HEK293 (cell line): ENCODE data around the gene UFSP2.

Source experiments
- CTCF ChIA-PET: fragments of 350-600 bp; formaldehyde crosslinking; extraction: SDS; loops from one replicate; lab custom pipeline; 2021; ENCODE audit warnings: antibody characterized with exemption; lab: Yijun Ruan, JAX
- POLR2A ChIA-PET: fragments of 300-600 bp; formaldehyde crosslinking; extraction: SDS; loops from one replicate; lab custom pipeline; 2020; ENCODE audit warnings: antibody characterized with exemption, inconsistent platforms; lab: Yijun Ruan, JAX
- H3K27ac ChIP-seq: fragments of 200-500 bp; sonication (Bioruptor generic); 2 replicates; pipeline ENCODE4 v1.5.1; 2014; ENCODE audit warnings: low read depth, low read length, control low read depth, inconsistent platforms; ENCODE audit errors: extremely low read depth
- H3K36me3 ChIP-seq, 2 experiments: fragments of 200-500 bp in 1 of 2; sonication (Bioruptor generic) in 1 of 2; 1 replicate in 1 of 2; 2 replicates in 1 of 2; pipeline ENCODE4 v1.5.1; 2014 to 2017; ENCODE audit warnings: inconsistent platforms in 2 of 2, low read length in 2 of 2; ENCODE audit not compliant: control insufficient read depth in 2 of 2, insufficient read depth in 1 of 2
- H3K4me1 ChIP-seq: fragments of 200-500 bp; sonication (Bioruptor generic); 2 replicates; pipeline ENCODE4 v1.5.1; 2014; ENCODE audit warnings: mild to moderate bottlenecking, low read length, inconsistent platforms; ENCODE audit not compliant: control insufficient read depth, insufficient read depth
- H3K4me3 ChIP-seq: 2 replicates; pipeline ENCODE4 v1.5.1; 2011; ENCODE audit warnings: low read depth, mild to moderate bottlenecking, control low read depth, low read length, moderate library complexity
- H3K9me3 ChIP-seq: fragments of 200-500 bp; sonication (Bioruptor generic); 2 replicates; pipeline ENCODE4 v1.5.1; 2014; ENCODE audit warnings: low read depth, low read length, inconsistent platforms; ENCODE audit not compliant: control insufficient read depth, insufficient read depth
- BCL6B ChIP-seq: fragments of 450-650 bp; formaldehyde crosslinking; IDR thresholded peaks from 2 replicates; pipeline ENCODE4 v1.5.1; 2017; ENCODE audit warnings: missing biosample characterization, missing genetic modification characterization
- FEZF1 ChIP-seq: fragments of 450-650 bp; formaldehyde crosslinking; IDR thresholded peaks from 2 replicates; pipeline ENCODE4 v1.5.1; 2016; ENCODE audit warnings: missing biosample characterization, missing genetic modification characterization
- KLF10 ChIP-seq: fragments of 450-650 bp; IDR thresholded peaks from 2 replicates; pipeline ENCODE4 v1.5.1; 2018; ENCODE audit warnings: missing biosample characterization, mild to moderate bottlenecking, missing genetic modification characterization
- REPIN1 ChIP-seq: fragments of 450-650 bp; formaldehyde crosslinking; IDR thresholded peaks from 2 replicates; pipeline ENCODE4 v1.5.1; 2017; ENCODE audit warnings: missing biosample characterization, missing genetic modification characterization, low read depth
- ZBTB17 ChIP-seq: fragments of 450-650 bp; formaldehyde crosslinking; IDR thresholded peaks from 2 replicates; pipeline ENCODE4 v1.5.1; 2016; ENCODE audit warnings: missing biosample characterization, missing genetic modification characterization
- ZBTB26 ChIP-seq: fragments of 450-650 bp; formaldehyde crosslinking; optimal IDR thresholded peaks from 2 replicates; pipeline ENCODE3; 2016; ENCODE audit warnings: missing biosample characterization, mild to moderate bottlenecking, missing genetic modification characterization
- ZBTB8A ChIP-seq: fragments of 450-650 bp; formaldehyde crosslinking; IDR thresholded peaks from 2 replicates; pipeline ENCODE4 v1.5.1; 2016; ENCODE audit warnings: missing biosample characterization, missing genetic modification characterization
- ZNF114 ChIP-seq: fragments of 450-650 bp; formaldehyde crosslinking; IDR thresholded peaks from 2 replicates; pipeline ENCODE4 v1.5.0; 2017; ENCODE audit warnings: missing biosample characterization, missing genetic modification characterization
- ZNF174 ChIP-seq: fragments of 450-650 bp; formaldehyde crosslinking; IDR thresholded peaks from 2 replicates; pipeline ENCODE4 v1.5.0; 2017; ENCODE audit warnings: missing biosample characterization, mild to moderate bottlenecking, missing genetic modification characterization
- ZNF362 ChIP-seq: fragments of 450-650 bp; formaldehyde crosslinking; IDR thresholded peaks from 2 replicates; pipeline ENCODE4 v1.5.1; 2016; ENCODE audit warnings: missing biosample characterization, missing genetic modification characterization
- ZNF37A ChIP-seq: fragments of 450-650 bp; IDR thresholded peaks from 2 replicates; pipeline ENCODE4 v1.5.1; 2018; ENCODE audit warnings: missing biosample characterization, missing genetic modification characterization
- ZNF549 ChIP-seq: fragments of 450-650 bp; IDR thresholded peaks from 2 replicates; pipeline ENCODE4 v1.5.1; 2018; ENCODE audit warnings: missing biosample characterization, missing genetic modification characterization, mild to moderate bottlenecking, inconsistent platforms, moderate library complexity
- ZNF555 ChIP-seq: fragments of 450-650 bp; formaldehyde crosslinking; conservative IDR thresholded peaks from 2 replicates; pipeline ENCODE4 v1.5.1; 2017; ENCODE audit warnings: missing biosample characterization, mild to moderate bottlenecking, missing genetic modification characterization, inconsistent platforms
- ZNF600 ChIP-seq: fragments of 450-650 bp; formaldehyde crosslinking; IDR thresholded peaks from 2 replicates; pipeline ENCODE4 v1.5.1; 2016; ENCODE audit warnings: missing biosample characterization, missing genetic modification characterization
- ZNF629 ChIP-seq: fragments of 450-650 bp; formaldehyde crosslinking; IDR thresholded peaks from 2 replicates; pipeline ENCODE4 v1.5.1; 2017; ENCODE audit warnings: missing biosample characterization, missing genetic modification characterization
- ZNF76 ChIP-seq: fragments of 450-650 bp; formaldehyde crosslinking; IDR thresholded peaks from 2 replicates; pipeline ENCODE4; 2016; ENCODE audit warnings: low read depth, missing biosample characterization, missing genetic modification characterization, borderline replicate concordance
- TF ChIP-seq, protein P1 (sequence below): fragments of 450-650 bp; formaldehyde crosslinking; IDR thresholded peaks from 2 replicates; pipeline ENCODE4 v1.5.1; 2016; ENCODE audit warnings: missing biosample characterization, missing genetic modification characterization
- TF ChIP-seq, protein P2 (sequence below): fragments of 450-650 bp; formaldehyde crosslinking; IDR thresholded peaks from 2 replicates; pipeline ENCODE4 v1.5.1; 2016; ENCODE audit warnings: missing biosample characterization, missing genetic modification characterization
- TF ChIP-seq, protein P3 (sequence below): IDR thresholded peaks from 2 replicates; pipeline ENCODE4 v1.6.1; 2011; ENCODE audit warnings: mild to moderate bottlenecking, low read depth, low read length, borderline replicate concordance

UFSP2 gene

GRCh38 chr4:185426960-185427688 is 1.4 kb upstream of the UFSP2 start:
- no peak overlapping the region for H3K4me3 ChIP-seq
- ChIA-PET POLR2A (no interaction called here), CTCF (interaction anchor here (2.7 kb wide), 1 partner anchor 171 kb away, joined by 8 read pairs; no protein-coding TSS in a partner anchor)
- no peak overlapping the region for H3K27ac ChIP-seq
- H3K36me3 ChIP-seq, result peaks cover 0 to under 1% of the 10 kb centered on the region in 2 experiments; a peak in 1 of 3 replicates
- TF ChIP-seq, protein P1, sequence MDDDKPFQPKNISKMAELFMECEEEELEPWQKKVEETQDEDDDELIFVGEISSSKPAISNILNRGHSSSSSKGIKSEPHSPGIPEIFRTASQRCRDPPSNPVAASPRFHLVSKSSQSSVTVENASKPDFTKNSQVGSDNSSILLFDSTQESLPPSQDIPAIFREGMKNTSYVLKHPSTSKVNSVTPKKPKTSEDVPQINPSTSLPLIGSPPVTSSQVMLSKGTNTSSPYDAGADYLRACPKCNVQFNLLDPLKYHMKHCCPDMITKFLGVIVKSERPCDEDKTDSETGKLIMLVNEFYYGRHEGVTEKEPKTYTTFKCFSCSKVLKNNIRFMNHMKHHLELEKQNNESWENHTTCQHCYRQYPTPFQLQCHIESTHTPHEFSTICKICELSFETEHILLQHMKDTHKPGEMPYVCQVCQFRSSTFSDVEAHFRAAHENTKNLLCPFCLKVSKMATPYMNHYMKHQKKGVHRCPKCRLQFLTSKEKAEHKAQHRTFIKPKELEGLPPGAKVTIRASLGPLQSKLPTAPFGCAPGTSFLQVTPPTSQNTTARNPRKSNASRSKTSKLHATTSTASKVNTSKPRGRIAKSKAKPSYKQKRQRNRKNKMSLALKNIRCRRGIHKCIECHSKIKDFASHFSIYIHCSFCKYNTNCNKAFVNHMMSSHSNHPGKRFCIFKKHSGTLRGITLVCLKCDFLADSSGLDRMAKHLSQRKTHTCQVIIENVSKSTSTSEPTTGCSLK (tag by site-specific recombination), result no peak
- TF ChIP-seq ZNF362 (tag by site-specific recombination), result peak; percentile 42; the same call in 1 of the 2 replicates
- no peaks in the 10 kb centered on the region for H3K9me3 ChIP-seq
- no peaks in the 10 kb centered on the region for H3K4me1 ChIP-seq

GRCh38 chr4:185424905-185425646 is 688 bp downstream of the UFSP2 start:
- TF ChIP-seq FEZF1 (tag by site-specific recombination), result no peak
- peak; percentile 71 for TF ChIP-seq ZBTB17
- TF ChIP-seq, all 188 proteins: peak for 1
- Histone ChIP-seq H3K4me1 (no peaks in the 10 kb centered on the region), H3K9me3 (no peaks in the 10 kb centered on the region), H3K27ac (peak overlapping the region; percentile 81; the same call in 1 of the 2 replicates), H3K36me3 (peaks cover 0 to 13% of the 10 kb centered on the region in 2 experiments; a peak in 2 of 3 replicates), H3K4me3 (peak overlapping the region; percentile 84)
- CTCF ChIA-PET, result interaction anchor here (0.6 to 2.7 kb wide), 3 partner anchors 63 to 226 kb away, joined by 3 to 8 read pairs (median 4); no protein-coding TSS in a partner anchor
- POLR2A ChIA-PET, result no interaction called here

DNA sequence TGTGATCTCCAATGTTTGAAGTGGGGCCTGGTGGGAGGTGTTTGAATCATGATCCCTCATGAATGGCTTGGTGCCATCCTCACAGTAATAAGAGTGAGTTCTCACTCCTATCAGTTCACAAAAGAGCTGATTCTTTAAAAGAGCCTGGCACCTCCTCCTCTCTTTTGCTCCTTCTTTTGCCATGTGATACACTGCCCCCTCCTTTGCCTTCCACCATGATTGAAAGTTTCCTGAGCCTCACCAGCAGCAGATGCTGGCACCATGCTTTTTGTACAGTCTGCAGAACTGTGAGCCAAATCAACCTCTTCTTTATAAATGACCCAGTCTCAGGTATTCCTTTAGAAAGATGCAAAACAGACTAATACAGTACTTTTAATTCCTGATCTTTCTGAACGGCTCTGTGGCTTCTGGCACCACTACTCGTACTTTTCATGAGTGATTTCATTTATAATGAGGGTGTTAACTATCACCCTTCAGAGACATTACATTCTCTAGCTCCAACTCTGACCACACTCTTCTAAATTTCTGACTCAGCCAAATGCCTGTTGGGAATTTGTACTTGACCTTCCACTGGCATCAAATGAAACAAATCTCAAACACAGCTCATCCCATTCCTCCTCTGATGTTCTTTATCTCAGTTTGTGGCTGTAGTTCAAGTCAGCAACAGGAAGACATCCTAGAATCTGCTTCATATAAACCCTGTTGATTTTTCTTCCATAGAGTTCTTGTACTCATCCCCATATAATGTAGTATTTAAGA is 4.2 kb downstream of the UFSP2 start:
- CTCF ChIA-PET, result no interaction called here
- TF ChIP-seq REPIN1 (no peak), ZNF76 (tag by site-specific recombination) (no peak), ZBTB8A (tag by site-specific recombination) (no peak), ZNF555 (no peak), ZNF600 (tag by site-specific recombination) (no peak), ZNF114 (tag by site-specific recombination) (no peak), KLF10 (tag by site-specific recombination) (no peak), ZNF549 (tag by site-specific recombination) (no peak), ZNF174 (no peak), ZNF37A (no peak), ZBTB26 (tag by site-specific recombination) (no peak), ZNF629 (tag by site-specific recombination) (no peak), BCL6B (no peak)
- TF ChIP-seq, protein P2, sequence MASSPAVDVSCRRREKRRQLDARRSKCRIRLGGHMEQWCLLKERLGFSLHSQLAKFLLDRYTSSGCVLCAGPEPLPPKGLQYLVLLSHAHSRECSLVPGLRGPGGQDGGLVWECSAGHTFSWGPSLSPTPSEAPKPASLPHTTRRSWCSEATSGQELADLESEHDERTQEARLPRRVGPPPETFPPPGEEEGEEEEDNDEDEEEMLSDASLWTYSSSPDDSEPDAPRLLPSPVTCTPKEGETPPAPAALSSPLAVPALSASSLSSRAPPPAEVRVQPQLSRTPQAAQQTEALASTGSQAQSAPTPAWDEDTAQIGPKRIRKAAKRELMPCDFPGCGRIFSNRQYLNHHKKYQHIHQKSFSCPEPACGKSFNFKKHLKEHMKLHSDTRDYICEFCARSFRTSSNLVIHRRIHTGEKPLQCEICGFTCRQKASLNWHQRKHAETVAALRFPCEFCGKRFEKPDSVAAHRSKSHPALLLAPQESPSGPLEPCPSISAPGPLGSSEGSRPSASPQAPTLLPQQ (tag by site-specific recombination), result no peak
- TF ChIP-seq, protein P3, sequence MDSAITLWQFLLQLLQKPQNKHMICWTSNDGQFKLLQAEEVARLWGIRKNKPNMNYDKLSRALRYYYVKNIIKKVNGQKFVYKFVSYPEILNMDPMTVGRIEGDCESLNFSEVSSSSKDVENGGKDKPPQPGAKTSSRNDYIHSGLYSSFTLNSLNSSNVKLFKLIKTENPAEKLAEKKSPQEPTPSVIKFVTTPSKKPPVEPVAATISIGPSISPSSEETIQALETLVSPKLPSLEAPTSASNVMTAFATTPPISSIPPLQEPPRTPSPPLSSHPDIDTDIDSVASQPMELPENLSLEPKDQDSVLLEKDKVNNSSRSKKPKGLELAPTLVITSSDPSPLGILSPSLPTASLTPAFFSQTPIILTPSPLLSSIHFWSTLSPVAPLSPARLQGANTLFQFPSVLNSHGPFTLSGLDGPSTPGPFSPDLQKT, result no peak

More for the DNA sequence above, 4.2 kb downstream of the UFSP2 start:
- Histone ChIP-seq H3K27ac (no peak overlapping the region), H3K4me1 (no peaks in the 10 kb centered on the region), H3K36me3 (peaks cover 0 to 29% of the 10 kb centered on the region in 2 experiments; a peak in 2 of 3 replicates), H3K4me3 (no peak overlapping the region), H3K9me3 (no peaks in the 10 kb centered on the region)
- POLR2A ChIA-PET, result no interaction called here
